ENCODE measurements around the gene TMED8.
"Not testable (repeated sequence)": the region's sequence is repeated elsewhere in the genome, so short reads cannot be mapped to it uniquely, and the experiment has no call there.

The TMED8 gene

DNA sequence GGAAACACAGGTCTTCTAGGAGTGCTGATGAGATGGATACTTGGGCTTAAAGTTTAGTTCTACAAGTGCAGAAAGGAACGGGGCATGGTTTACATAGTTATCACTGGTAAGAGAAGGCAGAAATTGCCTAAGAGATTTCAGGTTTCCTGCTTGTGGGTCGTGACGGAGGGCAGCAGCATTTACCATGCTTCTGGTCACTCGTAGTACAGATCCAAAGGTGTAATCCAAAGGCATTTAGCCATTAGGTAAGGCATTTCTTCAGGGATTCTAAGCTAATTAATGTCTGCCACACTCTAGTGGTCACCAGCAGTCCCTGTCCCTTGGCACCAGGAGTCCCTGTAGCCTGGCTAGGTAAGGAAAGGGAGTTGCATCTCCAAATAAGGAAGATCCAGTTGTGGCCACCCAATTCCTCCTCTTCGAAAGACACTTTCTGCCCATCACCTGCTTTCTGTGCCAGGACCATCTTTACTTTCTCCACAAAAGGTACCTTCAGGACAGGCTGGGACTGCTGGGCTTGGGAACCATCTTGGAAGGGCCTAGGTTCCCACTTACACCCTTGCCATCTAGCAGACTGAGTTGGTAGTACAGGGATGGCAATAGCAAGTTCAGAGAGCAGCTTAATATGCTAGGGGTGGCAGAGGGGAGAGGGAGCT, 54.5 kb downstream of the TMED8 start:
- no peak for DNase-seq (ENCODE audit: low read depth)

DNA sequence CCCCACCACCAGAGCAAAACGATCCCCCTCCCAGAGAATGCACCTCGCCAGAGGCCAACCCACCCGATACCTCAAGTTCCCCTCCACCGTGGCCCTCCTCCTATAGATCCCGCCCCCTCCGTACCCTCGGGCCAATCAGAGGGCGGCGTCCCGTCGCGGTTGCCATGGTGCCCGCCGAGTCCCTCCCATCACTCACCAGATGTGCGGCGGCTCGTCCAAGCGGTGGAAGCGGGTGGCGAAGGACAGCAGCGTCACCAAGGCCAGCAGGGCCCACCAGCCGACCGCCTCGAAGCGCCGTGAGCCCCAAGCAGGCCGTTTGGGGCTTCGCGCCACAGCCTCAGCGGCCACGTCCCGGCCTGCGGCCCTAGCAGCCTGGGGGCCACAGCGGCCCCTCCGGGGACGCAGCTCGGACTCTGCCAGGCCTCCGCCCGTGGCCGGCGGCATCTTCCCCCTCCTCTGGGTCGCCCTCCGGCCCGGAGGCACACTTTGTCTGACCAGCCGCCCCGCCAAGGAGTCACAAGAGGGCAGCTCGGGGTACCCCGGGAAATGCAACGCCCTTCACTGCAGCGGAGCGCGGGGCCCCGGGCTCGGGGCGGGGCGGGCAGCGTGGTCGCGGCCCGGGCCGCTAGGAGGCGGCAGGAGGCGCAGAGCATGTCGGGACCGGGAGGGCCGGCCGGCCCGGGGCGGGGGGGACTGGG, 56.5 kb downstream of the TMED8 start, which contains the start of gene POMT2:
Gene POMT2, minus strand, starts transcription at position 646 of the 698 bp plus-strand sequence. Its CDS starts 202 bp downstream, at position 444.
- DNase-seq (ENCODE audit: low read depth) = peak; percentile 68

DNA sequence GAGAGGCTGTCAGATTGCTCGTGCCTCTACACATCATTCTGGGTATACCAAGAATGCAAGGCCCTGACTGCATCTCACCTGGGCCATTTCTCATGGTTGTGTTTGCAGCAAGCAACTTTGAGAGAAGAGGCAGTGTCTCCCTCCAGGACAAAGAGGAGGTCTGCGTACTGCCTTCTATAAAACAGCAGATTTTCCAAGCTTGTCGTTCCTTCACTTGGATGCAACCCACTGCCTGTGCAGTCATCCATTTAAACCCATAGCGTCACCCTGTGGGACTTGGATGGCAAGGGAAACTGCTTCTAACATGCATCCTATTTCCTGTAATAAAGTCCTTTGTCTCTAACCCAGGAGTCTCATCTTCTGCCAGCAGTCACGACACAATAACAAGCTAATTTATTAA, 57.5 kb downstream of the TMED8 start:
- DNase-seq (ENCODE audit: low read depth) = no peak

DNA sequence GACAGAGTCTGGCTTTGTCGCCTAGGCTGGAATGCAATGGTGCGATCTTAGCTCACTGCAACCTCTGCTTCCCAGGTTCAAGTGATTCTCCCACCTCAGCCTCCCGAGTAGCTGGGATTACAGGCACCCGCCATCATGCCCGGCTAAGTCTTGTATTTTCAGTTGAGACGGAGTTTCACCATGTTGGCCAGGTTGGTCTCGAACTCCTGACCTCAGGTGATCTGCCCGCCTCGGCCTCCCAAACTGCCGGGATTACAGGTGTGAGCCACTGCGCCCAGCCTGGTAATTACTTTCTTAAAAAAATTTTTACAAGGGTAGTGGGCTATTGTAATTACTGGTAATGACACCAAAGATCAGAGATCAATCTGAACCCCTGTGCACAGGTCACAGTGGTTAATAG, 58.1 kb downstream of the TMED8 start:
- DNase-seq (ENCODE audit: low read depth) = not testable (repeated sequence)

GRCh38 chr14:77318006-77318553, 58.8 kb downstream of the TMED8 start:
- no peak for DNase-seq (ENCODE audit: low read depth)

GRCh38 chr14:77316872-77317301, 60.0 kb downstream of the TMED8 start:
- DNase-seq (ENCODE audit: low read depth) = no peak

- DNase-seq (ENCODE audit: low read depth) = no peak
Observed at GRCh38 chr14:77316195-77316505, 60.7 kb downstream of the TMED8 start.

DNA sequence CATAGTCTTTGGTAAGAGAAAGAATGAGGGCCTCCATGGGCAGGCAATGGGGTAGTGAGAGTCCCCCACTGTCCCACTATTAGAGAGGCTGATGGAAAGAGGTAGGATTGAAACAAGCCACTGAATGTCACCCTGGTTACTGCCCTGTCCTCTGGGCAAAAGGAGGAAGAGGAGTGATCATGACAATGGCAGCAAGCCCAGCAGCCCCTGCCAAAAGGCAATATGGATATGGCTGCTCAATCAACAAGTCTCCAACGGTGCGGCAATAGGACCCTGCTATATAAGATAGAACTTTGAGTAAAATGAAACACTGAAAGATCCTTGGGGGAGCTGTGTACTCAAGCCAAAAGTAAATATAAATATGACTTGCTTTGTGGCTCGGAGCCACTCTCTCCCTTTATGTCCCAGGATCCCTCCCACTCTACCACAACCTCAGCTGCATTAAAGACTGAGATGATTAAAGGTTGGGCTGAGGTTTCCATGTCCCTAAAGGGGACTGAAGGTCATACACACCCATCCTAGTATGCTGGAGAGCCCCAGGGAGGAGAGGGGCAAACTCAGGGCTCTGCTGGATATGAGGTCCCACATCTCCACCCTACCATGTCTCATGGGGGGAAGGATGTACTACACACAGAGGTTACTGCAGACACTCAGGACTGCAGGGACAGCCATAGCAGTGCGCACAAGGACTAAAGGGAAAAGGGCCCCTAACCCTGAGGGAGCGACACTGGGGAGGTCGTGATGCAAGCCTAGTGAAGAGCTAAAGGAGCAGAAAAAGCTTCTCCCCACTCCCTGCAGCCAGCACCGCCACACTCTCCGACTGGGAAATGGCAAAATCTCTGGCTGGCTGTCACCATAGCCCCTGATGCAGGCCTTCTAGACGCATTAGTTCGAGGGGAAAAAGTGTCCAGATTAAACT, 62.1 kb downstream of the TMED8 start:
- DNase-seq (ENCODE audit: low read depth) = no peak

DNA sequence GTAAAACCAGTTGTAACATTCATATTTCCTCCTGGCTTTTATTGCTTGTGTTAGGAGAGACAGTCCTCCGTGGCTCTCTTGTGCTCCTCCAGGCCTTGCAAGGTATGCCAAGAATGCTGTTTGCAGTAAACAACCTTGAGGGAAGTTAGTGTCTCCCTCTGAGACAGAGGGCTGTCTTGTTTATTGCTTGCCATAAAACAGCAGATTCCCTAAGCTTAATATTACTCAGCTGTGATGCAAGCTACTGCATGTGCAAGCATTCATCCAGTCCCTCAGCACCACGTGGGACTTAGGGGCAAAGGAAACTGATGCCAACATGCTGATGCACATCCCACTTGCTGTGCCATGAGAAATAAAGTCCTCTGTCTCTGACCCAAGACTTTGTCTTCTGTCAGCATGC, 62.9 kb downstream of the TMED8 start:
- DNase-seq (ENCODE audit: low read depth) = peak; percentile 70

- no peak for DNase-seq (ENCODE audit: low read depth)
Observed at GRCh38 chr14:77313371-77313770, 63.5 kb downstream of the TMED8 start.

- DNase-seq (ENCODE audit: low read depth) = no peak
Observed at GRCh38 chr14:77311217-77311616, 65.7 kb downstream of the TMED8 start.

DNA sequence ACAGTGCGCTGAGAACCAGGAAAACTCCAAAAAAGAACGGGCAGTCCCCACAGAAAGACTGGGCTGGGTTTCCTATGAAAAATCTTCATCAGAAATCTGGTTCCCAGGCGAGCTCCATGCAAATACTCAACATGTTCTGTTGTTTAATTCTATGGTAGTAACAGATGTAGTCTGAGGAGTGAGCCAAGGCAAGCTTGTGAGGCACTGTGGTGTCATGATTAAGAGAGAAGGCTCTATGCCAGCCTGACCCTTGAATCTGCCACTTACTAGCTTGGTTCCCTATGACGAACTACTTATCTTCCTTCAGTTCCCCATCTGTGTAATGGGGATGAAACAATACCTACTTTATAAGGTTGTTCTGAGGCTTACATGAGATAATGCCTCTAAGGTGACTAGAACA, 66.9 kb downstream of the TMED8 start:
- no peak for DNase-seq (ENCODE audit: low read depth)

DNA sequence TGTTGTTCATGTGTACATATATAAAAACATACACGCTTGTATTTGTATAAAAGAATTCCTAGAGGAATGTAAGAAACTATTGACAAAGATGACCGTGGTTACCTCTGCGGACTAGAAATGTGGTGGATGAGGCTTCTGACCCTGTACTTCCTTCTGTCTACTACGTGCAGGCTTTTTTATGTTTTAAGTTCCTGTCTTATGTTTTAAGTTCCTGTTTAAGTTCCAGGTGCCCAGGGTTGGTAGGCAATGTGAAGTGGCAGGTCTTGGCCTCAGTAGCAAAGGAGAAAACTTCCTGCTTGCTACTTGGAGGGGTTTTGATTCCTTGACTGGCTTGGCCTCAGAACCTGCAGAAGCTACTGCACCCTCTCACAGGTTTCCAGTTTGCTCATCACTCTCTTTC, 67.8 kb downstream of the TMED8 start:
- DNase-seq (ENCODE audit: low read depth) = no peak

- DNase-seq (ENCODE audit: low read depth) = no peak
Observed at GRCh38 chr14:77306851-77307496, 69.9 kb downstream of the TMED8 start.

- no peak for DNase-seq (ENCODE audit: low read depth)
Observed at GRCh38 chr14:77306416-77306815, 70.5 kb downstream of the TMED8 start.

GRCh38 chr14:77305696-77306095, 71.2 kb downstream of the TMED8 start:
- DNase-seq (ENCODE audit: low read depth) = no peak

- peak; percentile 93 for DNase-seq (ENCODE audit: low read depth)
Observed at GRCh38 chr14:77303417-77304156, 73.3 kb downstream of the TMED8 start.

DNA sequence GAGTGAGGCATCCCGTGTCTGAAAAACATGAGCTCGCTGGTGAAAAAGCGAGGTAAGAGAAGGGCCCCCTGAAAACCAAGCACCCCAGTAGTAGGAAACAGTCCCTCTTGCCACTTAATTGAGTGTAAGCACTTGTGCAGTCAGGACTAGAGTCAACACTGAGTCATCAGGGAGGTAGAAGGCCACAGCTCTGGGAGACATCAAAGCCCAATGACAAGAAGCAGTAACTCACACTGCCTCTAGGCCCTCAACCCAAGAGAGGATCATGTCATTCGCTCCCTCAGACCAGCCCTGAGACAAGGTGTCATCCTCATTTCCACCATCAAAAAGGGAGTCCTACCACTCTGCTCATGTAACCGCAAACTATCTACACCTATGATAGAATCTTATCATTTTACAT, 74.0 kb downstream of the TMED8 start:
- DNase-seq (ENCODE audit: low read depth) = no peak

- peak; percentile 70 for DNase-seq (ENCODE audit: low read depth)
Observed at GRCh38 chr14:77301103-77301502, 75.8 kb downstream of the TMED8 start.

DNA sequence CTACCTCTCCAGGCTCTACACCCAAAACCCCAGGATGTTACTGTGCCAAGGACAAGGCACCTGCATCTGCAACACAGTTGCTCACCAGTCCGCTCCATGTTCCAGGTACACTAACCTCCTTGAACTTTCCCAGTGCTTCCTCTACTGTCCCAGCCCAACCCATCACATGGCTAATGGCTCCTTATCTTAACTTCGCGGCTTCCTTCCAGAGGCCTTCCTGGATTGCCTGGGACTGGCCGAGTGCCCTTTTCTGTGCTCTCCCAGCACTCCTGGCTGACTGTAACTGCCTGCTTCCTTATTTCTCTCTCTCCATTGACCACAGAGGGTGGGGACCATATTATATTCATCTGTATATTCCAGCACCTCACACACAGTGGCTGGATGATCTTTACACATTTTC, 77.1 kb downstream of the TMED8 start:
- DNase-seq (ENCODE audit: low read depth) = no peak

DNA sequence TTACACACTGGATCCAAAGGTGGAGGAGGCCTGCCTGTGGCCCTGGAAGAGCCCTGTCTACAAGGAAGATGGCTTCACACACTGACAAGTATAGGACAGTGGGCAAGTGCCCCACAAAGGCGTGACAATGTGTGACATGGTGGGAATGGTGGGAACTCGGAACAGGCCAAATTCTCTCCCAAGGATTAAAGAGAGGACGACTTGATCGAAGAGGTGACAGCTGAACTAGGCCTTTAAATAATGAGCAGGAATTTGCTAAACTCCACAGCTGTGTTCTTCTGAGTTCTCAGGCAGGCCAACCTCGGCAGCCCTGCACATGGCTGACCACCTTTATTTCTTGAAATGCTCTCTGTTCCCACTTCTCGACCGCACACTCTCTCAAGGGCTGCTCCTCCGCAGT, 80.0 kb downstream of the TMED8 start:
- DNase-seq (ENCODE audit: low read depth) = no peak
